ENCODE data around the gene INTU. TPM values are rescaled to one million over a fixed set of nuclear protein-coding genes. Genes with fewer than 3 reads are reported as not detected.

Gene INTU
- polyA plus RNA-seq, 3 donors = 1.6 to 5.0 (median 2.7) TPM

DNA sequence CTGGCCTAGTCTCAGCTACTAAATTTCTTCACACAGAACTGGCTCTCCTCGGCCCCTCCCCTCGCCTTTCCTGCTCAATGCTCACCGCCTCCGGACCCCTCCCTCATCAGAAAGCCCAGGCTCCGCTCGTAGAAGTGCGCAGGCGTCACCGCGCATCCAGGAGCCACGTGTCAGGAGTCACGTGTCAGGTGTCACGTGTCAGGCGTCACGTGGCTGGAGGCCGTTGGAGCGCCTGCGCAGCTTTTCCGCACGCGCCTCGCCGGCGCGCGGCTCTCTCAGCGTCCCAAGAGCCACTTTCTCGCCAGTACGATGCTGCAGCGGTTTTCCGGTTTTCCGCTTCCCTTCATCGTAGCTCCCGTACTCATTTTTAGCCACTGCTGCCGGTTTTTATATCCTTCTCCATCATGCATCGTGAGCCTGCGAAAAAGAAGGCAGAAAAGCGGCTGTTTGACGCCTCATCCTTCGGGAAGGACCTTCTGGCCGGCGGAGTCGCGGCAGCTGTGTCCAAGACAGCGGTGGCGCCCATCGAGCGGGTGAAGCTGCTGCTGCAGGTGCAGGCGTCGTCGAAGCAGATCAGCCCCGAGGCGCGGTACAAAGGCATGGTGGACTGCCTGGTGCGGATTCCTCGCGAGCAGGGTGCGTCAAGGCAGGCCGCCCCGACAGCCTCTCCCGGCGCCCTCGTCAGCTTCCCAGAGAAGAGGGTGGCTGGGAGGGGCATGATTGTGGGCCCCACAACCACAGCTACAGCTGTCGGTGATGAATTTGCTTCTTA is 97.6 kb downstream of the INTU start, which contains the start of gene SLC25A31:
Gene SLC25A31, plus strand, starts transcription at position 259 of the 772 bp plus-strand sequence. Its CDS starts 146 bp downstream, at position 405.
- 94 to 97% (median 95%) methylated on average over 64 of the region's 64 CpGs for WGBS, 3 donors
- H3K27ac ChIP-seq (ENCODE audit: low read depth, low read length) = no peak within 1 kb of the TSS

DNA sequence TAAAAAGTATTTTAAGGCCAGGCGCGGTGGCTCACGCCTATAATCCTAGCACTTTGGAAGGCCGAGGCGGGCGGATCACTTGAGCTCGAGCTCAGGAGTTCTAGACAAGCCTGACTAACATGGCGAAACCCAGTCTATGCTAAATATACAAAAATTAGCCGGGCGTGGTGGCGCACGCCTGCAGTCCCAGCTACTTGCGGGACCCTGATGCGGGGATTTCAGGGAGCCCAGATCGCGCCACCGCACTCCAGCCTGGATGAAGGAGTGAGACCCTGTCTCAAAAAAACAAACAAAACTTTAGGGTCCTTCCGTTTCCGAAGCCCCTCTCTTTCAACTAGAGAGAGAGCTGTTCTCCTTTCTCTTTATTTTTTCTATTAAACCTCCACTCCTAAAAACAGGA is 98.6 kb downstream of the INTU start:
- 91 to 97% (median 94%) methylated on average over 19 of the region's 19 CpGs for WGBS, 3 donors
- no peak overlapping the region for H3K27ac ChIP-seq (ENCODE audit: low read depth, low read length)

DNA sequence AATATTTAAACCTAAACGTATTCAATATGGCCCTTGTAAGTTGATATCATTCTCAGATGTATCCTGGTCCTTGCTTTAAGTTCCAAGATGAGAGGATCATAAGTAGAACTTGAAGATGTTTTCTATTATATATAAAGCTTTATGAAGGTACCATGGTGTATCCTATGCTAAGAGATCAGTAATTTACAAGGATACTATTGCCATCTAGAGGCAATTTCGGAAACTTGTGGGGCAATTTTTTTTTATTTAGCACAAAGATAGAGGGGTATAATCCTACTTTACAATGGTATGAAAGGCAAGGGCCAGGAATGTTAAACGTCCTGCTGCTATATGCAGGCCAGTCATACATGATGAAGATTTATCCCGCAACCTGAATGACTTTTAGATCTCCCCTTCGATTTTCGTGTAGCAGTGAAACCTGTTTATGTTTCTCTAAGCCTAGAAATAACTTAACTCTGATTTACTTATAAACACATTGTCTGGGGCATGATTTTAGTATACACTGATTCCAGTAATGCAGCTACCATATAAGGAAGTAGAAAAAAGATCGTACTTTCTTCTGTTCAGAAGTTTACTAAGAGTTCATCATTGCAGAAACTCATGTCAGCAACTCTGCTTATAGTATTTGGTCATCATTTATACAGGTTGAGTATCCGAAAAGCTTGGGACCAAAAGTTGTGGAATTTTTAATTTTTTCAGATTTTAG is 100.0 kb downstream of the INTU start:
- WGBS, 3 donors = 15 to 24% (median 18%) methylated on average over 8 of the region's 8 CpGs

DNA sequence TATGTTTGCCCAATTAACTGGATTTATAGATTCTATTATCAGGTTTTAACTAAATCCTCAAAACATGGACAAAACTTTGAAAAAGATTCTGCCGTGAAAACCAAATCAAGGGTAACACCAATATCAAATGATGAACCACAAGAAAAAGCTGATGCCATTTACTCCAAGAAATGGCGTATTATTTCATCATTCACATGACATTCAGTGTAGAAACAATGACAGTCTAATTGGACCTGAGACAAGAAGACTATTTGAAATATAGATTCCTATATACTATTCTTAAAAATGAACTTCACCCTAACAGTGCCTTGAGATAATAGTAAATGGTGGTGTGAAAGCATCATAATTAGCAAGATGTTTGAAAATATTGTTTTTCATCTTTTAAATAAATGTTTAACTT is 102.2 kb downstream of the INTU start:
- 80 to 84% (median 83%) methylated on average over 2 of the region's 2 CpGs for WGBS, 3 donors
- no peak overlapping the region for H3K27ac ChIP-seq (ENCODE audit: low read depth, low read length)

More for the DNA sequence above, 100.0 kb downstream of the INTU start:
- no peak overlapping the region for H3K27ac ChIP-seq (ENCODE audit: low read depth, low read length)

DNA sequence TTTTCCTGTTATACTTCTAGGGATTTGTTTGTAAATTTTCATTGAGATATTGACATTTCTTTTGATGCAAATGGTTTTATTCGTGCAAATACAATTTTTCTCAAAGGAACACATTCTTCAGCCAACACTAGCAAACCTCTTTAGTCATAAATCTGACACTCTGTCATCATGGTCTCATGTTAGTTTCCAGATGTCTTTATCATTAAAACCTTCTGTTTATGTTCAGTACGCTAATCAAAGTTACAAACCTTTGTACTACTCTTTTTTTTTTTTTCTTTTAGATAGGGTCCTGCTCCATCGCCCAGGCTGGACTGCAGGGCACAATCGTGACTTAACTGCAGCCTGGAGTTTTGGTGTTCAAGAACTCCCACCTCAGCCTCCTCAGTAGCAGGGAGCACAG is 104.5 kb downstream of the INTU start:
- 28 to 49% (median 44%) methylated on average over 4 of the region's 4 CpGs for WGBS, 3 donors
- no peak overlapping the region for H3K27ac ChIP-seq (ENCODE audit: low read depth, low read length)

DNA sequence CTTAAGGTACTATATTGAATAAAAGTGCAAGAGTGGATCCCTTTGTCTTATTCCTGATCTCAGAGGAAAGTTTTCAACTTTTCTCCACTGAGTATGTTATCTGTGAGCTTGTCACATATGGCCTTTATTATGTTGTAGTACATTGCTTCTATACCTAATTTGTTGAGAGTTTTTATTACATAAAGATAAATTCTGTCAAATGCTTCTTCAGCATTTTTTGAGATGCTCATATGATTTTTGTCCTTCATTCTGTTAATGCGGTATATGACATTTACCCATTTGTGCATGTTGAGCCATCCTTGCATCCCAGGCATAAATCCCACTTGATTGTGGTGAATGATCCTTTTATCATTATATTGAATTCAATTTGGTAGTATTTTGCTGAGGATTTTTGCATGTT is 108.5 kb downstream of the INTU start:
- 95 to 100% (median 100%) methylated on average over 1 of the region's 1 CpG for WGBS, 3 donors
- H3K27ac ChIP-seq (ENCODE audit: low read depth, low read length) = no peak overlapping the region

DNA sequence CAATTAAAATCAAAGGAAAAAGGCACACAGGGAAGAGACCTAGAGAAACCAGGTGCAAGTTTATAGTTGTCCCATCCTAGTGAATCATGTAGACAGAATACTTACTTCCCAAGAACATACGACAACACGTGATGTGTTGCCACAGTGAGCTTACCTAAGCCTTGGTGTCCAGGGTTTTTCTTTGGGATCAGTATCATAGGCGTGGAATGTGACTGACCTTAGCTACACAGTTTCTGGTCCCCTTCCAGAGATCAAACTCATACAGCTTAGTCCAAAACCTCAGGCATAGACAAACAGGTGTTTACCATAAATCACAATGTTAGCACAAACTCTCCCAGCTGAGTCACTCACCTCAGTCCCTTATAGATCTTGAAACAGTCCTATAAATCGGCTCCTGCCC is 115.1 kb downstream of the INTU start:
- H3K27ac ChIP-seq (ENCODE audit: low read depth, low read length) = no peak overlapping the region
- 78 to 87% (median 84%) methylated on average over 4 of the region's 4 CpGs for whole genome bisulfite sequencing, 3 donors

DNA sequence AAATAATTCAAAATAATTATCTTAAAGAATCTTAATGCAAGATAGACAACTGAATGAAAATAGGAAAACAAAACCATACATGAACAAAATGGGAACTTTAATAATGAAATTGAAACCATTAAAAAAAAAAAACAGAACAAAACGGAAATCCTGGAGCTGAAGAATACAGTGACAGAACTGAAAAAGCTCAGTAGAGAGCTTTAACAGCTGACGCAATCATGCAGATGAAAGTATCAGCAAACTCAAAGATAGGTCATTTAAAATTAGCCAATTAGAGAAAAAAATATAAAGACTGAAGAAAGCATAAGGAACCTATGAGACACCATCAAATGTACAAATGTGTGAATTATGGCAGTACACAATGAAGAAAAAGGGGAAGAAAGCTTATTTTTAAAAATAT is 116.2 kb downstream of the INTU start:
- WGBS, 3 donors = 83 to 87% (median 84%) methylated on average over 2 of the region's 2 CpGs
- no peak overlapping the region for H3K27ac ChIP-seq (ENCODE audit: low read depth, low read length)

DNA sequence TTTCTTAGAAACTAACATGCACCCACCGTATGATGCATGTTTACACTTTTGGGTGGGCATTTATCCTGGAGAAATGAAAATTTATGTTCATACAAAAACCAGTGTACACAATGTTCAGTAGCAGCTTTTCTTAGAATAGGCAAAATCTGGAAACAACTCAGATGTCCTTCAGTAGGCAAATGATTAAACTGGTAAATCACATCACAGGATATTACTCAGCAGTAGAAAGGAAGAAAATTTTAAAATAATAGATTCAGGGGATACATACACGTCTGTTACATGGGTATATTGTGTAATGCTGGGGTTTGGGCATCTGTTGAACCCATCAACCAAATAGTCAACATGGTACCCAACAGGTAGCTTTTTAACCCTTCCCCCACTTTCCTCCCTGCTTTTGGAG is 124.1 kb downstream of the INTU start:
- WGBS, 3 donors = 62 to 80% (median 73%) methylated on average over 2 of the region's 2 CpGs
- H3K27ac ChIP-seq (ENCODE audit: low read depth, low read length) = no peak overlapping the region

DNA sequence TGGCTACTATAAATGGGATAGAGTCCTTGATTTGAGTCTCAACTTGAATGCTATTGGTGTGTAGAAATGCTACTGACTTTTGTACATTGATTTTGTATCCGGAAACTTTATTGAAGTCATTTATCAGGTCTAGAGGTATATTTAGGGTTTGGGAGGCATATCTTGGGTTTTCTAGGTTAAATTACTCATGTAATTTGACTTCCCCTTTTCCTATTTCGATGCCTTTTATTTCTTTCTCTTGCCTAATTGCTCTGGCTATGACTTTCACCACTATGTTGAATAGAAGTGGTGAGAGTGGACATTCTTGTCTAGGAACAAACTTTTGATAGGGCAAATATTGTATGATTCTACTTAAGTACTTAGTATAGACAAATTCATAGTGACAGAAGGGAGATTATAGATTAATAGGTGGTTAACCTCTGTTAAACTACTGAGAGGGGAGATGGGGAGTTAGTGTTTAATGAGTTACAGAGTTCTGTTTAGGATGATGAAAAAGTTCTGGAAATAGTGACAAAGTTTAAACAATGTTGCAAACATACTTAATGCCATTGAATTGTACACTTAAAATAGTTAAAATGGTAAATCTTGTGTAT is 126.6 kb downstream of the INTU start:
- WGBS, 3 donors = 66 to 85% (median 69%) methylated on average over 2 of the region's 2 CpGs
- H3K27ac ChIP-seq (ENCODE audit: low read depth, low read length) = no peak overlapping the region

DNA sequence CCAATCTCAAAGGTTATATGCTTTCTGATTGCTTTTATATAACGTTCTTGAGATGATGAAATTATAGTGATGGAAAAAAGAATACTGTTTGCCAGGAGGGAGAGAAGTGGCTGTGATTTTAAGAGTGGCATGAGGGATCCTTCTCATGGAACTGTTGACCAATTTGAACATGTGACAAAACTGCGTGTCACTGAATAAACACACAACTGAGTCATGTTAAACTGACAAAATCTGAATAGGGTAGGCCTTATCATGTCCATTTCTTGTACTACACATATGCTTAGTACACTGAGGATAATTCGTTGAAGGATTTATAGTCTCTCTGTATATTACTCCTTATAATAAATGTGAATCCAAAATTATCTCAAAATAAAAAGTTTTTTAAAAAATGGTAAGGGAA is 127.1 kb downstream of the INTU start:
- 61 to 88% (median 80%) methylated on average over 3 of the region's 3 CpGs for WGBS, 3 donors
- H3K27ac ChIP-seq (ENCODE audit: low read depth, low read length) = no peak overlapping the region

DNA sequence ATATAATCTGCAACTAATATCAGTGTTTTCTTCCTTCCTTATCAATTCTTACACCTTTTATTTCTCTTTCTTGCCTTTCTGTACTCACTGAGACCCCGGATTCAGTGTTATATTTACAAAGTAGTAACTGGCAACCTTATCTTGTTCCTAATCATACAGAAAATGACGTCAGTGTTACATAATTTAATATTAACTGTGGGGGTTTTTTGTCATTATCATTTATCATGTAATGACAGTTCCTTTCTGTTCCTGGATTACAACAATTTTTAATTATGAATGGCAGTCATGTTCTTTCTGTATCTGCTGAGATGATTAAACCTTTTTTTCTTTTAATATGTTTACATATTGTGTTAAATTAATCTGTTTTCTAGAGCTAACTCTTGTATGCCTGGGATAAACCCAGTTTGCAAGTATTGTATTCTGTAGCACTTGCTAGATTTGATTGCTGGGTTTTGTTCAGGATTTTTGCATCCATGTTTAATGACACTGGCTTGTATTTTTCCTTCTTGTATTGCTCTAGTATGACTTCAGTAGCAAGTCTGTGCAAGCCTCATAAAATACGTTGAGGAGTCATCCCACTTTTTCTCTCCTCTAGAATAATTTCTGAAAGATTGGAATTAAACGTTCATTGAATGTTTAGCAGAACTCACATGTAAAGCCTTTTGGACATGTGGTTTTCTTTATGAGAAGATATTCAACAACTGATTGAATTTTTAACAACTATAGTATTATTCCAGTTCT is 138.9 kb downstream of the INTU start:
- no peak overlapping the region for H3K27ac ChIP-seq (ENCODE audit: low read depth, low read length)
- WGBS, 3 donors = 39 to 62% (median 58%) methylated on average over 4 of the region's 4 CpGs

DNA sequence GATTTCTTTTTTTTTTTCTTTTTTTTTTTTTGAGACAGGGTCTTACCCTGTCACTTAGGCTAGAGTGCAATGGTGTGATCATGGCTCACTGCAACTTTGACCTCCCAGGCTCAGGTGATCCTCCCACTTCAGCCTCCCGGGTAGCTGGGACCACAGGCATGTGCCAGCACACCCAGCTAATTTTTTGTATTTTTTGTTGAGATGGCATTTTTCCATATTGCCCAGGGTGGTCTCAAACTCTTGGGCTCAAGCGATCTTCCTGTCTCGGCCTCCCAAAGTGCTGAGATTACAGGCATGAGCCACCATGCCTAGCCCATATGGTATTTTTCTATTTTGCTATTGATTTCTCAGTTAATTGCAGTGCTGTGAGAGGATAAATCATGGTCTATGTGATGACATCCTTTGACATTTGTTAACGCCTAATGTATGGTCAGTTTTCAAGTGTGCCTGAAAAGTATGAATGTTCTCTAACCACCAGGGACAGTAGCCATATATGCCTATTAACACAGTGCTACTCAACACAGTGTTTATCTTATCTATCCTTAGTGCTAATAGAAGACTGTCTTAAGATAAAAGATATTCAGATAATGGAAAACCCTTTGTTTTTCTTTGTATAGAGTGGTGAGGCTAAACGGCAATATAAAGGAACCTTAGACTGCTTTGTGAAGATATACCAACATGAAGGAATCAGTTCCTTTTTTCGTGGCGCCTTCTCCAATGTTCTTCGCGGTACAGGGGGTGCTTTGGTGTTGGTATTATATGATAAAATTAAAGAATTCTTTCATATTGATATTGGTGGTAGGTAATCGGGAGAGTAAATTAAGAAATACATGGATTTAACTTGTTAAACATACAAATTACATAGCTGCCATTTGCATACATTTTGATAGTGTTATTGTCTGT is 140.3 kb downstream of the INTU start:
- 89 to 91% (median 90%) methylated on average over 10 of the region's 10 CpGs for WGBS, 3 donors
- no peak overlapping the region for H3K27ac ChIP-seq (ENCODE audit: low read depth, low read length)

DNA sequence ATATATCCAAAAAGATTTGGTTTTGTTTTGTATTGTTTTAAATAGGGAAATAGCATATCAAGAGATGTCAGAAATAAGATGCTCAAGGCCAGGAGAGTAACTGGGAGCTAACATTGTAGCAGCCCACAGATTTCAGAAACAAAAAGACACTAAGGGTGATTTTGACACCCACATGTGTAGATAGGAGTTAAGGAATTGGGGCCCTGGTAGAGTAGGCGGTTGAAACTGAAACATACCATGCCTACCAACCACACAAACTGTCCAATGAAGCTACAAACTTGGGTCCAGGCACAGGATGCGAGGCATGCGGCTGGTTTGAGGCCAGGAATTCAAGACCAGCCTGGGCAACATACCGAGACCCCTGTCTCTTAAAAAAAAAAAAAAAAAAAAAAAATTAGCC is 143.1 kb downstream of the INTU start:
- WGBS, 3 donors = 93 to 98% (median 93%) methylated on average over 4 of the region's 4 CpGs
- H3K27ac ChIP-seq (ENCODE audit: low read depth, low read length) = no peak overlapping the region
